Stomach (tissue), 4 donors: Measurements from ENCODE around the gene RAB4A.

Experiments
- EP300 ChIP-seq: sonication (generic); formaldehyde crosslinking; IDR thresholded peaks from one replicate; pipeline ENCODE4 v1.6.1; 2017; ENCODE audit warnings: antibody characterized with exemption
- POLR2A ChIP-seq, 4 donors: fragments of 450-650 bp; IDR thresholded peaks; one replicate each; pipeline ENCODE4 v1.6.1; 2016; ENCODE audit warnings: antibody characterized with exemption in 4 of 4, control low read depth in 2 of 4, mild to moderate bottlenecking in 1 of 4, moderate library complexity in 1 of 4
- POLR2AphosphoS5 ChIP-seq, 3 donors: sonication (generic); formaldehyde crosslinking; IDR thresholded peaks; one replicate each; pipeline ENCODE4 v1.6.1; 2016; ENCODE audit warnings: antibody characterized with exemption in 3 of 3
- TF ChIP-seq, protein P1 (sequence below), 7 experiments: fragments of 450-650 bp in 4 of 7; fragments of 200-600 bp in 3 of 7; sonication (generic) in 3 of 7; IDR thresholded peaks; one replicate each; pipeline ENCODE4 v1.5.1; 2016 to 2019; ENCODE audit warnings: antibody characterized with exemption in 7 of 7, control low read depth in 2 of 7, mild to moderate bottlenecking in 1 of 7

DNA sequence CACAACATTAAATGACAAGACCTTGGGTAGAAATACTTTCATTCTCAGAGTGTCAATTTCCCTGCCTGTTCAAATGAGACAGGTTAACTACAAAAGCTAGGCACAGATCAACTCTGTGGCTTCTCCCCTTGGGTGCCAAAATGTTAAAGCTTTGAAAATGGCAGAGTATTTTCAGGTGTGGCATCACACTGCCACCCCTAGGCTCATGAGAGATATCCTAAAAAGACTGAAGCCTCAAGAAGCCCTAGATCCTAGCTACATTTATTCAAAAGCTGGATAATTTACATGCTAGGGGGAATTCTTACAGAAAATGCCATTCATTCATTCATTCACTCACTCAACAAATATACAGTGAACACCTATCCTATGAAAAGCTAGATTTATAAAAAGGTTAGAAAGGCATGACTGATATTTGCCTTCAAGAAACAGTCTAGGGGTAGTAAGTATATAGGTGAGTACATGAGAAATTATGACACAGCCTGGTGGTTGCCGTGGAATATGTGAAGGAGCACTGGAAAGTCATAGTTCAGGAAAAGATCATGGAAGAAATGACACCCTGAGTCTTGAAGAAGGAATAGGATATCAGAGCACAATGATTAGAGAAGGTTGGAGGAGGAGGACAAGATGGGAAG lies 15.9 kb upstream of the RAB4A start:
- TF ChIP-seq, protein P1, sequence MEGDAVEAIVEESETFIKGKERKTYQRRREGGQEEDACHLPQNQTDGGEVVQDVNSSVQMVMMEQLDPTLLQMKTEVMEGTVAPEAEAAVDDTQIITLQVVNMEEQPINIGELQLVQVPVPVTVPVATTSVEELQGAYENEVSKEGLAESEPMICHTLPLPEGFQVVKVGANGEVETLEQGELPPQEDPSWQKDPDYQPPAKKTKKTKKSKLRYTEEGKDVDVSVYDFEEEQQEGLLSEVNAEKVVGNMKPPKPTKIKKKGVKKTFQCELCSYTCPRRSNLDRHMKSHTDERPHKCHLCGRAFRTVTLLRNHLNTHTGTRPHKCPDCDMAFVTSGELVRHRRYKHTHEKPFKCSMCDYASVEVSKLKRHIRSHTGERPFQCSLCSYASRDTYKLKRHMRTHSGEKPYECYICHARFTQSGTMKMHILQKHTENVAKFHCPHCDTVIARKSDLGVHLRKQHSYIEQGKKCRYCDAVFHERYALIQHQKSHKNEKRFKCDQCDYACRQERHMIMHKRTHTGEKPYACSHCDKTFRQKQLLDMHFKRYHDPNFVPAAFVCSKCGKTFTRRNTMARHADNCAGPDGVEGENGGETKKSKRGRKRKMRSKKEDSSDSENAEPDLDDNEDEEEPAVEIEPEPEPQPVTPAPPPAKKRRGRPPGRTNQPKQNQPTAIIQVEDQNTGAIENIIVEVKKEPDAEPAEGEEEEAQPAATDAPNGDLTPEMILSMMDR (IDR thresholded peaks at IDR 0.05) = peak in 4 of 7 experiments; percentile 27 to 60 (median 30)
- TF ChIP-seq POLR2A (IDR thresholded peaks at IDR 0.05) = no peak
- no peak for TF ChIP-seq POLR2AphosphoS5 (IDR thresholded peaks at IDR 0.05)
- TF ChIP-seq EP300 = no peak
